Measurements from ENCODE around the gene TEAD1. TPM values are rescaled to one million over a fixed set of nuclear protein-coding genes. Genes with fewer than 3 reads are reported as not detected.
A peak's percentile ranks its signal among the peaks of the same experiment; 100 is the strongest.
"Not testable (repeated sequence)": the region's sequence is repeated elsewhere in the genome, so short reads cannot be mapped to it uniquely, and the experiment has no call there.

TEAD1 gene
- total and polyA plus RNA-seq, 7 donors, result 3.2 to 200 (median 155) TPM

DNA sequence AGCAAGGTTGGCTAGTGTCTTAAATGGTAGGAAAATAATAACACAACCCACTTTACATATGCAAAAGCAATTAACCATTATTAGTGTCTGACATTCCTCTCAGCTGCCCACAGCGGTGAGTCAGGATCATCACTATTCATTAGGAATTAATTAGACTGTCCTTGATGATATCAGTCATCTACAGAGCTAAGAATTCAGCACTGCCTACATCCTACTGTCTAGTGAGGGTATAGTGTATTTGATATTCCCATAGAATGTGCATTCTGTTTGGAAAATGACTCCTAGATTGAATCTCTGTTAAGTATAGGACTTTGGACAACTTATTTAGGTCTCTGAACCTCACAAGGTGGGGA is 82.2 kb downstream of the TEAD1 start:
- H3K4me1 ChIP-seq, result peaks cover 0 to 45% (median 29%) of the 10 kb centered on the region in 4 donors
- TF ChIP-seq EP300 (IDR thresholded peaks at IDR 0.05) (no peak), POLR2AphosphoS5 (IDR thresholded peaks at IDR 0.05) (no peak), POLR2A (IDR thresholded peaks at IDR 0.05) (no peak), CTCF (IDR thresholded peaks at IDR 0.05) (no peak)
- WGBS, 2 donors, result 88 to 93% methylated on average over 1 of the region's 1 CpG

DNA sequence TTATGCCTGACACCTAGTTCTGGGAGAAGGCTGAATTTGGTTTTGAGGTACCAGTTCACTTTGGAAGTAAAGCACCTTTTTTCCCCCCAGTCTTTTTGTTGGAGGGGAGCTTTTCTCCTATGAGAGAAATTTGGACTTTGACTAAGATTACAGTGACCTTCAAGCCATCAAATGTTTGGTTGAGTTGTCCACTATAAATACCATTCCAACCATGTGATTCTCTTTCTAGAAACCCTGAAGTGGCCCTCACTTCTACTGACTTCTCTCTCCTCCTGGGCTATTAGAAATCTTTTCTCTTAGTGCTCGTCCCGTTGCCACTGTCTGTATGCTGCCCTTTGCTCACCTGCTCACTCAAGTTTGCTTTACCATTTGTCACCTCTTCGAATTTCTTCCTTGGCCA is 82.6 kb downstream of the TEAD1 start:
- peaks cover 0 to 45% (median 34%) of the 10 kb centered on the region in 4 donors for H3K4me1 ChIP-seq
- H3K27me3 ChIP-seq, result no peaks in the 10 kb centered on the region
- H3K9me3 ChIP-seq, result no peaks in the 10 kb centered on the region
- intact Hi-C loops (cut with DNase I), result no loop called here
- H3K4me3 ChIP-seq, result no peak overlapping the region
- H3K36me3 ChIP-seq, result no peaks in the 10 kb centered on the region
- no peak overlapping the region for H3K27ac ChIP-seq
- 63 to 65% methylated on average over 3 of the region's 3 CpGs for WGBS, 2 donors
- TF ChIP-seq POLR2A (IDR thresholded peaks at IDR 0.05) (no peak), EP300 (IDR thresholded peaks at IDR 0.05) (no peak), POLR2AphosphoS5 (IDR thresholded peaks at IDR 0.05) (no peak), CTCF (IDR thresholded peaks at IDR 0.05) (no peak)
- DNase-seq, result no peak

More for the DNA sequence above, 82.2 kb downstream of the TEAD1 start:
- no peaks in the 10 kb centered on the region for H3K9me3 ChIP-seq
- no peaks in the 10 kb centered on the region for H3K27me3 ChIP-seq
- intact Hi-C loops (cut with DNase I), result no loop called here
- H3K4me3 ChIP-seq, result no peak overlapping the region
- H3K27ac ChIP-seq, result no peak overlapping the region
- no peak for DNase-seq
- no peaks in the 10 kb centered on the region for H3K36me3 ChIP-seq

DNA sequence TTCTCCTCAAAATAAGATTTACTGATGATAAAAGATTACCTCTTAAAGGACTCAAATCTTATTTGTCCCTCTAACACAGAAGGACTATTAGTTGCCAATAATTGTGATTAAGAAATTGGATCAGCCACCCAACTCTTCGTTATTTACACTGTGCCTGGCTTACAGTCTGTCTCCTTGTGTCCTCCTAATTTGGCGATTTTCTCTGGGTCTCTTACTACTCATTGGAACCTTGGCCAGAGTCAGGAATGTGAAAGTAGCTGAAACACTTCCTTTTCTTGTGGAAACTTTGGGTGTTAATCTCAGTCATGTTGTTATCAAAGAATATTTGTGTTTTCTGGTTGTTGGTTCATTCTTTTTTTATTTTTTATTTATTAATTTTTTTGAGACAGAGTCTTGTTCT is 83.2 kb downstream of the TEAD1 start:
- no peak overlapping the region for H3K27ac ChIP-seq
- WGBS, 2 donors, result 76 to 77% methylated on average over 2 of the region's 2 CpGs

GRCh38 chr11:12758117-12758516 is 83.9 kb downstream of the TEAD1 start:
- H3K27ac ChIP-seq; H3K4me3 ChIP-seq; intact Hi-C loops (cut with DNase I); DNase-seq; H3K27me3 ChIP-seq; H3K36me3 ChIP-seq; H3K9me3 ChIP-seq: not testable (repeated sequence)
- H3K4me1 ChIP-seq, result peaks cover 0 to 57% (median 46%) of the 10 kb centered on the region in 4 donors
- 96% methylated on average over 6 of the region's 6 CpGs for WGBS, 2 donors

More for the DNA sequence above, 83.2 kb downstream of the TEAD1 start:
- TF ChIP-seq POLR2A (IDR thresholded peaks at IDR 0.05), result no peak
- TF ChIP-seq CTCF (IDR thresholded peaks at IDR 0.05), result no peak
- no peak for TF ChIP-seq EP300 (IDR thresholded peaks at IDR 0.05)
- DNase-seq, result no peak
- Histone ChIP-seq H3K4me1 (peaks cover 0 to 50% (median 39%) of the 10 kb centered on the region in 4 donors), H3K4me3 (no peak overlapping the region), H3K9me3 (no peaks in the 10 kb centered on the region), H3K27me3 (no peaks in the 10 kb centered on the region), H3K36me3 (no peaks in the 10 kb centered on the region)
- intact Hi-C loops (cut with DNase I), result no loop called here

DNA sequence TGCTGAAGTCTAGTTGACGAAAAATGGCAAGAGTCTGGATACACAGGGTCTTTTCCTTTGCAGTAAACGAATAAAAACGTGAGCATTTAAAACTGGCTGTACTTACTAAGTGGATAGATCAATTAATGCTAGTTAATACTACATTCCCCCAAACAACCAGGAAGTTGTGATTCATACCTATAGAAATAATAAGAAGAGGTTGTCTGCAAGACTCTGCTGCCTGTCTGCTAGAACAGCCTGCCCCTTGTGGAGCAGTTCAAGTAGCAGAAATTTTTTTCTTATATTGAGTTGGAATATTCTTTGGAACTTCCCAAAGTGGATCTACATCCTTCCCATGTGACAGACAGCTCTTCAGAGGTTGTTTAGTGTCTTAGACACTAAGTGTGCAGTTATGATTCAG is 86.8 kb downstream of the TEAD1 start:
- Histone ChIP-seq H3K27me3 (no peaks in the 10 kb centered on the region), H3K9me3 (no peaks in the 10 kb centered on the region), H3K36me3 (peaks cover 0 to 18% (median 7%) of the 10 kb centered on the region in 4 donors), H3K4me3 (no peak overlapping the region), H3K4me1 (peaks cover 0 to 51% (median 48%) of the 10 kb centered on the region in 4 donors), H3K27ac (no peak overlapping the region)
- TF ChIP-seq CTCF (IDR thresholded peaks at IDR 0.05), result peak in 1 of 4 experiments; percentile 17
- TF ChIP-seq POLR2A (IDR thresholded peaks at IDR 0.05), result no peak
- no peak for DNase-seq
- 81 to 85% methylated on average over 3 of the region's 3 CpGs for WGBS, 2 donors
- intact Hi-C loops (cut with DNase I), result no loop called here
